ENCODE results near the gene FAM222A.

- no peak for TF ChIP-seq CTCF (conservative IDR thresholded peaks at IDR 0.05 in 1 of 2, IDR thresholded peaks at IDR 0.05 in 1 of 2; ENCODE audit: extremely low read depth in 1 of 2, insufficient read depth in 1 of 2, low read depth in 1 of 2, low read length in 2 of 2)
- TF ChIP-seq EZH2 (IDR thresholded peaks at IDR 0.05; ENCODE audit: borderline replicate concordance, low read length) = no peak
Measured at GRCh38 chr12:109697270-109697553, 16.4 kb upstream of the FAM222A start.

Measured in mammary epithelial cell (primary cell).